OCI-LY7 (cell line): ENCODE data around the gene MYH6. TPM values are rescaled to one million over a fixed set of nuclear protein-coding genes. Genes with fewer than 3 reads are reported as not detected.

Experiments
- BruUV-seq: library from RNA; stranded (reverse); fragments of 400-500 nt; replicated peaks from 2 replicates; lab custom pipeline; 2021; lab: Mats Ljungman, UMichigan
- CTCF ChIA-PET: fragments of 300-600 bp; sonication (Branson Sonifier 250); formaldehyde crosslinking; loops from one replicate; lab custom pipeline; 2022; ENCODE audit warnings: antibody characterized with exemption; ENCODE audit not compliant: unreplicated experiment; lab: Charles Lee
- POLR2A ChIA-PET: fragments of 300-600 bp; sonication (Branson Sonifier 250); formaldehyde crosslinking; loops from one replicate; lab custom pipeline; 2022; ENCODE audit warnings: antibody characterized with exemption; lab: Charles Lee
- DNase-seq: peaks from one replicate; pipeline ENCODE4 v3.0.0-alpha.2; 2015; ENCODE audit warnings: low spot score
- H2AFZ ChIP-seq: fragments of 200-600 bp; sonication (generic), shearing (Covaris generic); 2 replicates; pipeline ENCODE4 v1.6.1; 2014; ENCODE audit warnings: mild to moderate bottlenecking, antibody characterized with exemption, low read length, moderate library complexity
- H3K27ac ChIP-seq: fragments of 200-600 bp; sonication (generic); 2 replicates; pipeline ENCODE4 v1.5.1; 2014; ENCODE audit warnings: mixed run types, low read depth, mild to moderate bottlenecking, moderate library complexity, low read length, inconsistent platforms; ENCODE audit not compliant: poor library complexity, severe bottlenecking
- H3K36me3 ChIP-seq: fragments of 200-600 bp; sonication (generic); 2 replicates; pipeline ENCODE4 v1.6.1; 2014; ENCODE audit warnings: mild to moderate bottlenecking, antibody characterized with exemption, low read length, moderate library complexity, mixed read lengths; ENCODE audit not compliant: insufficient read depth
- H3K4me1 ChIP-seq: fragments of 200-600 bp; sonication (generic); 2 replicates; pipeline ENCODE4 v1.5.1; 2014; ENCODE audit warnings: mild to moderate bottlenecking, low read length; ENCODE audit not compliant: insufficient read depth, poor library complexity, severe bottlenecking
- H3K4me2 ChIP-seq: fragments of 200-600 bp; sonication (generic); 2 replicates; pipeline ENCODE4 v1.6.1; 2014; ENCODE audit warnings: mild to moderate bottlenecking, low read length
- H3K4me3 ChIP-seq: fragments of 200-600 bp; sonication (generic); 2 replicates; pipeline ENCODE4 v1.5.1; 2014; ENCODE audit warnings: mild to moderate bottlenecking, low read depth, low read length; ENCODE audit not compliant: poor library complexity, severe bottlenecking
- H3K79me2 ChIP-seq: fragments of 200-600 bp; sonication (generic); 2 replicates; pipeline ENCODE4 v1.6.1; 2016; ENCODE audit warnings: low read depth, mild to moderate bottlenecking, low read length, moderate library complexity, mixed read lengths; ENCODE audit not compliant: insufficient read depth
- H3K9me2 ChIP-seq: fragments of 200-600 bp; sonication (generic); 2 replicates; pipeline ENCODE4 v1.6.1; 2016; ENCODE audit warnings: mild to moderate bottlenecking, low read length, mixed read lengths; ENCODE audit not compliant: insufficient read depth
- H3K9me3 ChIP-seq: fragments of 200-600 bp; sonication (generic); 2 replicates; pipeline ENCODE4 v1.6.1; 2014; ENCODE audit warnings: mild to moderate bottlenecking, mixed run types, low read length, mixed read lengths
- H4K20me1 ChIP-seq: fragments of 200-600 bp; sonication (generic); 2 replicates; pipeline ENCODE4 v1.6.1; 2014; ENCODE audit warnings: mild to moderate bottlenecking, antibody characterized with exemption, low read length, moderate library complexity, mixed read lengths; ENCODE audit not compliant: insufficient read depth
- EZH2phosphoT487 ChIP-seq: fragments of 200-600 bp; sonication (generic); IDR thresholded peaks from 2 replicates; pipeline ENCODE4 v1.6.1; 2018; ENCODE audit warnings: low read depth, borderline replicate concordance, mild to moderate bottlenecking, mixed run types, antibody characterized with exemption, low read length, moderate library complexity, mixed read lengths
- intact Hi-C: fragments of 100-400 bp; cut with micrococcal nuclease; formaldehyde crosslinking; loops from one replicate; pipeline ENCODE4 v1.10.0; 2022; ENCODE audit not compliant: unreplicated experiment
- total RNA-seq, 2 experiments: library from RNA; depleted of rRNA in 1 of 2; stranded (reverse); fragments of >200 nt in 1 of 2; shearing (Covaris generic) in 1 of 2; gene quantifications; 2 replicates each; pipeline ENCODE4 v1.2.3, GENCODE V29; 2014 to 2022
- TF ChIP-seq, protein P1 (sequence below): fragments of 200-600 bp; sonication (generic); conservative IDR thresholded peaks from 2 replicates; pipeline ENCODE4 v1.5.1; 2014; ENCODE audit warnings: mild to moderate bottlenecking, antibody characterized with exemption, low read length, moderate library complexity, mixed read lengths

MYH6 gene
- total RNA-seq, 2 experiments from 2014 or later: not detected

DNA sequence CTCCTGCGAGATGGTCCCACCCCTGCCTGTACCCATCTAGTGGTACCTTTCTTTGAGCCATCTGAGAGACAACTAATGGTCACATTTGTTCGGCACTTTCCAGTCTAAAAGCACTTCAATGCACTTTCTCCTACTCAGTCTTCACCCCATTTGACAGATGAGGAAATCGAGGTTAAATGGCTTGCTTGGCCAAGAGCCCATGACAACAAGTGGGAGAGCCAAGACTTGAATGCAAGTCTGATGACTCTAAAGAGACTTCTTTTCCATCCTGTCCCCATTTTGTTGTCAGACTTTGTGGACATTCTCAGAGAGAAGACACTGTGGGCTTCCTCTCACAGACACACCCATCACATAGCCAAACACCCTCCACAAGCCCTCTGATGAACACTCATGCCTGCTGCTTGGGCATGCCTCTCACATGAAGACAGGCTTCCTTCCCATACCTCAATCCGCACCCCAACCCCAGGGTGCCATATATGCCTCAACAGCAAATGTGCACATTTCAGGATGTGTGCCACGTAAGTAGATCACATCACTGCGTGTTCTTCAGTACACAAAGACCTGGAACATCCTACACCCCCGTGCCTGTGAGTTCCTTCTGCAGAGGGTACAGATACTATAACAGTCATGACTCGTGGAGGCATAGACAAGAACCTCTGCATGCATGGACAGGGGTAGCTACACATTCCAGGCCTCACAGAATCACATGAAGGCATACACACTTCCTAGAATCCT lies 26.6 kb upstream of the MYH6 start:
- ChIA-PET POLR2A (interaction anchor here (1.6 kb wide), 1 partner anchor 9 kb away, joined by 3 read pairs; no protein-coding TSS in a partner anchor), CTCF (no interaction called here)
- H3K4me1 ChIP-seq: no peaks in the 10 kb centered on the region
- H3K4me3 ChIP-seq: no peak overlapping the region
- intact Hi-C loops: no loop called here
- BruUV-seq: no TSS peak
- H3K79me2 ChIP-seq: no peaks in the 10 kb centered on the region
- H4K20me1 ChIP-seq: no peaks in the 10 kb centered on the region
- no peak overlapping the region for H2AFZ ChIP-seq
- no peak for DNase-seq
- no peaks in the 10 kb centered on the region for H3K9me2 ChIP-seq
- H3K36me3 ChIP-seq: no peaks in the 10 kb centered on the region
- TF ChIP-seq EZH2phosphoT487: no peak
- TF ChIP-seq, protein P1, sequence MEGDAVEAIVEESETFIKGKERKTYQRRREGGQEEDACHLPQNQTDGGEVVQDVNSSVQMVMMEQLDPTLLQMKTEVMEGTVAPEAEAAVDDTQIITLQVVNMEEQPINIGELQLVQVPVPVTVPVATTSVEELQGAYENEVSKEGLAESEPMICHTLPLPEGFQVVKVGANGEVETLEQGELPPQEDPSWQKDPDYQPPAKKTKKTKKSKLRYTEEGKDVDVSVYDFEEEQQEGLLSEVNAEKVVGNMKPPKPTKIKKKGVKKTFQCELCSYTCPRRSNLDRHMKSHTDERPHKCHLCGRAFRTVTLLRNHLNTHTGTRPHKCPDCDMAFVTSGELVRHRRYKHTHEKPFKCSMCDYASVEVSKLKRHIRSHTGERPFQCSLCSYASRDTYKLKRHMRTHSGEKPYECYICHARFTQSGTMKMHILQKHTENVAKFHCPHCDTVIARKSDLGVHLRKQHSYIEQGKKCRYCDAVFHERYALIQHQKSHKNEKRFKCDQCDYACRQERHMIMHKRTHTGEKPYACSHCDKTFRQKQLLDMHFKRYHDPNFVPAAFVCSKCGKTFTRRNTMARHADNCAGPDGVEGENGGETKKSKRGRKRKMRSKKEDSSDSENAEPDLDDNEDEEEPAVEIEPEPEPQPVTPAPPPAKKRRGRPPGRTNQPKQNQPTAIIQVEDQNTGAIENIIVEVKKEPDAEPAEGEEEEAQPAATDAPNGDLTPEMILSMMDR: no peak
- no peak overlapping the region for H3K4me2 ChIP-seq
- H3K27ac ChIP-seq: no peak overlapping the region
- no peaks in the 10 kb centered on the region for H3K9me3 ChIP-seq

DNA sequence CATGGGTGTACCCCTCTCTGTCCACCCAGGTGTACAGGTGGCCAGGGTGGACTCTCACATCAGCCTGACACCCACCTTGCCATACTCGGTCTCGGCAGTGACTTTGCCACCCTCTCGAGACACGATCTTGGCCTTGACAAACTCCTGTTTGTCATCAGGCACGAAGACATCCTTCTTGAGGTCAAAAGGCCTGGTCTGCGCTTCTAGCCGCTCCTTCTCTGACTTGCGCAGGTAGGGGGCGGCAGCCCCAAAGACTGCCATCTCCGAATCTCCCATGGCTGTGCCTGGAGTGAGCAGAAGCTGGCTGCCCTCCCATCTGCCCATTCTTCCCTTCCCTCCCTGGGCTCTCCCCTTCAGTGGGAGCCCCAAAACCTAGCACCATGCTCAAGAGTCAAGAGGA lies 25.4 kb upstream of the MYH6 start:
- no peak for DNase-seq
- POLR2A ChIA-PET: no interaction called here
- Histone ChIP-seq H3K4me2 (no peak overlapping the region), H3K79me2 (no peaks in the 10 kb centered on the region), H3K27ac (no peak overlapping the region), H2AFZ (no peak overlapping the region), H3K36me3 (no peaks in the 10 kb centered on the region), H3K4me1 (no peaks in the 10 kb centered on the region), H3K9me2 (no peaks in the 10 kb centered on the region), H3K9me3 (no peaks in the 10 kb centered on the region), H4K20me1 (no peaks in the 10 kb centered on the region), H3K4me3 (no peak overlapping the region)
- TF ChIP-seq, protein P1: no peak
- TF ChIP-seq EZH2phosphoT487: no peak
- intact Hi-C loops: no loop called here
- CTCF ChIA-PET: no interaction called here
- BruUV-seq: no TSS peak

DNA sequence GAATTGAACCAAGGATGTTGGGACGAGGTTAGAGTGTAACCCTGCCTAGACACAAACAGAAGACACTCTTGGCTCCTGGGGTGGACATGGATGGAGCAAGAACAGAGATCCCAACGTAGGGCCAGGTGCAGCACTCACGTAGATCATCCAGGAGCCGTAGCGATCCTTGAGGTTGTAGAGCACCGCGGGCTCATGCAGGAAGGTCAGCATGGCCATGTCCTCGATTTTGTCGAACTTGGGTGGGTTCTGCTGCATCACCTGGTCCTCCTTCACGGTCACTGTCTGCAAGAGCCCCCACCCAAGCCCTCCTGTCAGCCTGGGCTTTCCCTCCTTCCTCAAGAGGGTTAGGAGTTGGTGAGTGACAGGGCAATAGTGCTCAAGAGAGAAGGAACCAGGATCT lies 24.9 kb upstream of the MYH6 start:
- no peaks in the 10 kb centered on the region for H4K20me1 ChIP-seq
- no peaks in the 10 kb centered on the region for H3K4me1 ChIP-seq
- H3K36me3 ChIP-seq: no peaks in the 10 kb centered on the region
- POLR2A ChIA-PET: no interaction called here
- H3K9me2 ChIP-seq: no peaks in the 10 kb centered on the region
- TF ChIP-seq, protein P1: no peak
- no peak for TF ChIP-seq EZH2phosphoT487
- H3K79me2 ChIP-seq: no peaks in the 10 kb centered on the region
- CTCF ChIA-PET: no interaction called here
- no peak overlapping the region for H3K4me2 ChIP-seq
- no peak for DNase-seq
- H3K27ac ChIP-seq: no peak overlapping the region
- intact Hi-C loops: no loop called here
- no peak overlapping the region for H3K4me3 ChIP-seq
- H2AFZ ChIP-seq: no peak overlapping the region
- H3K9me3 ChIP-seq: no peaks in the 10 kb centered on the region
- no TSS peak for BruUV-seq
